Measurements from ENCODE around the gene KIF14. TPM values are rescaled to one million over a fixed set of nuclear protein-coding genes. Genes with fewer than 3 reads are reported as not detected.

The KIF14 gene
- total RNA-seq, 2 donors from 2014 or later = 17.1 to 24.4 TPM

GRCh38 chr1:200510228-200510623 lies 110.3 kb downstream of the KIF14 start:
- no peak overlapping the region for H3K27ac Mint-ChIP-seq
- H3K9me3 Mint-ChIP-seq = no peaks in the 10 kb centered on the region
- no peaks in the 10 kb centered on the region for H3K4me1 Mint-ChIP-seq
- H3K36me3 Mint-ChIP-seq (ENCODE audit: low read depth) = no peaks in the 10 kb centered on the region
- H3K4me3 Mint-ChIP-seq = no peak overlapping the region
- peaks cover 17% of the 10 kb centered on the region for H3K27me3 Mint-ChIP-seq
- peak; percentile 72 for ATAC-seq (replicated peaks)

- H3K9me3 Mint-ChIP-seq = no peaks in the 10 kb centered on the region
- H3K4me1 Mint-ChIP-seq = no peaks in the 10 kb centered on the region
- H3K27ac Mint-ChIP-seq = no peak overlapping the region
- no peak for ATAC-seq (replicated peaks)
- no peak overlapping the region for H3K4me3 Mint-ChIP-seq
- H3K36me3 Mint-ChIP-seq (ENCODE audit: low read depth) = no peaks in the 10 kb centered on the region
- H3K27me3 Mint-ChIP-seq = peaks cover 21% of the 10 kb centered on the region
These were observed 114.1 kb downstream of the KIF14 start for GRCh38 chr1:200506471-200506870.

GRCh38 chr1:200505257-200505656 lies 115.3 kb downstream of the KIF14 start:
- Mint-ChIP-seq H3K9me3 (no peaks in the 10 kb centered on the region), H3K4me3 (no peak overlapping the region), H3K4me1 (no peaks in the 10 kb centered on the region), H3K36me3 (ENCODE audit: low read depth) (no peaks in the 10 kb centered on the region), H3K27ac (no peak overlapping the region), H3K27me3 (peaks cover 20% of the 10 kb centered on the region)
- no peak for ATAC-seq (replicated peaks)

Other genes with a start within 250 kb of the KIF14 start
- 10 to 100 TPM; 13.1 to 15.8 TPM for gene ZNF281, start 210.7 kb downstream of the KIF14 start, total RNA-seq
- gene DDX59, start 49.2 kb upstream of the KIF14 start, total RNA-seq = 10 to 100 TPM; 23.6 to 31.9 TPM
- gene CAMSAP2, start 118.1 kb upstream of the KIF14 start, total RNA-seq = 1 to 10 TPM; 3.4 to 5.3 TPM